ENCODE data around the gene TBCCD1.

Gene TBCCD1

DNA sequence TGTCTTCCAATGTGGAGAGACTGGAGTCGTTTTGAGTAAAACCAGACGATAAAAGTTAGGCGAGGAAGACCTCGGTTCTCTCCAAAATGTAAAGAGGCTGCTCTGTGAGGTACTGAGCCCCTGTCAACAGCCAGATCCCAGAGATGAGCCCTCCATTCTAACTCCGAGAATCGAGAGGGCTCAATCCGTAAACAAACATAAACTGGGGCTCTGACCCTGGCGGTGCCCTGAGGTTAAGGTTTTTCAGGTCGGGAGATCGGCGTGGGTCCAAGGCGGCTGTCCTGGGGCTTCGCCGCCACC, 417 bp downstream of the TBCCD1 start:
- CTCF ChIA-PET: interaction anchor here (0.6 to 1.1 kb wide), 2 partner anchors 50 to 567 kb away, joined by 3 to 5 read pairs; no protein-coding TSS in a partner anchor
- POLR2A ChIA-PET (ENCODE audit: low non-redundant PET): interaction anchor here (0.6 kb wide), 1 partner anchor 370 kb away, joined by 3 read pairs; no protein-coding TSS in a partner anchor
- DNase-seq (ENCODE audit: low spot score): no peak
- H3K27ac ChIP-seq: peak overlapping the region; percentile 93
- TF ChIP-seq, protein P1, sequence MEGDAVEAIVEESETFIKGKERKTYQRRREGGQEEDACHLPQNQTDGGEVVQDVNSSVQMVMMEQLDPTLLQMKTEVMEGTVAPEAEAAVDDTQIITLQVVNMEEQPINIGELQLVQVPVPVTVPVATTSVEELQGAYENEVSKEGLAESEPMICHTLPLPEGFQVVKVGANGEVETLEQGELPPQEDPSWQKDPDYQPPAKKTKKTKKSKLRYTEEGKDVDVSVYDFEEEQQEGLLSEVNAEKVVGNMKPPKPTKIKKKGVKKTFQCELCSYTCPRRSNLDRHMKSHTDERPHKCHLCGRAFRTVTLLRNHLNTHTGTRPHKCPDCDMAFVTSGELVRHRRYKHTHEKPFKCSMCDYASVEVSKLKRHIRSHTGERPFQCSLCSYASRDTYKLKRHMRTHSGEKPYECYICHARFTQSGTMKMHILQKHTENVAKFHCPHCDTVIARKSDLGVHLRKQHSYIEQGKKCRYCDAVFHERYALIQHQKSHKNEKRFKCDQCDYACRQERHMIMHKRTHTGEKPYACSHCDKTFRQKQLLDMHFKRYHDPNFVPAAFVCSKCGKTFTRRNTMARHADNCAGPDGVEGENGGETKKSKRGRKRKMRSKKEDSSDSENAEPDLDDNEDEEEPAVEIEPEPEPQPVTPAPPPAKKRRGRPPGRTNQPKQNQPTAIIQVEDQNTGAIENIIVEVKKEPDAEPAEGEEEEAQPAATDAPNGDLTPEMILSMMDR (conservative IDR thresholded peaks at IDR 0.05; ENCODE audit: low read depth): no peak

DNA sequence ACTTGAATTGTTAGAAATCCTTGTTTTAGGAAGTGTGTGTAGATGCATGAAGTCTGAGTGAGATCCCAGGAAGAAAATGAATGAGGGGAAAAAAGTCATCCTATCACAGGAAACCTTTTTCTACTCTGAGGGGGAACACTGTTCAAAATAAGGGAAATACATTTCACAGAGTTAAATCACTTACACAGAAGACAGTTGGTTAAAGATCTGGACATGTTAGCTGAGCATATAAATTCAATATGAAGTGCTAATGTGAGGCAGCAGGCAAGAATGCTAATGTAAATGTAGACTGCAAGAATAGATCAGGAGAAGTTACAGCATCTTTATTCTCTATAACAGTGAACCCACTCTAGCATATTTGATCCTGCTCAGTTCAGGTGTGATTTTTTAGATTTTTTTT, 2.6 kb downstream of the TBCCD1 start:
- ChIA-PET CTCF (interaction anchor here (0.6 kb wide), 1 partner anchor 171 kb away, joined by 3 read pairs; no protein-coding TSS in a partner anchor), POLR2A (ENCODE audit: low non-redundant PET) (no interaction called here)
- no peak overlapping the region for H3K27ac ChIP-seq

DNA sequence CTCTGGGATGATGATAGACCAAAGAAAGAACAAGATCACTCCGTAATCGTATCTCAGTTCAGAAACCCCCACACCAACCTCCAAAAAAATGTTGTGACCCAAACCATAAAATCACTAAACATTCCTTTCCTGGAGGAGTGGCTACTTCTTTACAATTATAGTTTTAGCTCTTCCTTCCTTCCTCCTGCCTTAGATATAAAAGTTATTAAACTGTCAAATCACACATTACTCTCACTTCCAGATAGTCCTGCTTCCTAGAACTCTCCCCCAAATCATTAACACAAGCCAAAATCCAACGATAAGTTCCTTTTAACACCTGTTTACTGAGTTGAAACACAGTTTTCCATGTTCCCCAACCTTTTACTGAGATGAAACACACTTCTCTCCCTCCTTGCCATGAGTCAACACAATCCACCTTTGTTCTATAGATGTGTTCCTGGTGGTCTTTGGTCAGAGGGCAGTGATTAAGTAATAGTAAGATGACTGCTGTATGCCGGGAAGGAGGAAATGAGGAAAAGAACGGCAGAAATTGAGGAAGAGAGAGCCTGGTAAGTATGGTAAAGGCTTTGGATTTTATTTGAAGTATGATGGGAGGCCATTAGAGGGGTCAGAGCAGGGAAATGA, 14.6 kb downstream of the TBCCD1 start:
- TF ChIP-seq, protein P1 (conservative IDR thresholded peaks at IDR 0.05; ENCODE audit: low read depth): no peak
- POLR2A ChIA-PET (ENCODE audit: low non-redundant PET): no interaction called here
- CTCF ChIA-PET: interaction anchor here (0.7 to 0.8 kb wide), 2 partner anchors 35 to 39 kb away, joined by 6 read pairs; no protein-coding TSS in a partner anchor
- no peak overlapping the region for H3K27ac ChIP-seq
- no peak for DNase-seq (ENCODE audit: low spot score)

More for the DNA sequence above, 2.6 kb downstream of the TBCCD1 start:
- TF ChIP-seq, protein P1 (conservative IDR thresholded peaks at IDR 0.05; ENCODE audit: low read depth): no peak
- DNase-seq (ENCODE audit: low spot score): no peak

DNA sequence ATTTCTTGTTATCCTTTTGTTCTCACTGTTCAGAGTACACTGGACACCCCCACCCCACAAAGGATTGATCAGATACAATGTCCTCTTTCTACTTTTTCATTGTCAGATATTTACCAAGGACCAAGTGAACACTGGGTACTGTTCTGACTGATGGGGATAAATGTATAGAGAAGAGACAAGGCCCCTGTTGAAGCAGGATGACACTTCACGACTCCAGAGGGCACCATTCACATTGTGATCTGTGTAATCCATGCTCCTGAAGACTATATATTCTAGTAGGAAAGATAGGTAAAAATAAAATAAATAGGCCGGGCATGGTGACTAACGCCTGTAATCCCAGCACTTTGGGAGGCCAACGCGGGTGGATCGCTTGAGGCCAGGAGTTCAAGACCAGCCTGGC, 15.8 kb downstream of the TBCCD1 start:
- TF ChIP-seq, protein P1 (conservative IDR thresholded peaks at IDR 0.05; ENCODE audit: low read depth): no peak
- DNase-seq (ENCODE audit: low spot score): no peak
- CTCF ChIA-PET: interaction anchor here (0.8 kb wide), 1 partner anchor 34 kb away, joined by 6 read pairs; no protein-coding TSS in a partner anchor
- no peak overlapping the region for H3K27ac ChIP-seq
- POLR2A ChIA-PET (ENCODE audit: low non-redundant PET): no interaction called here

DNA sequence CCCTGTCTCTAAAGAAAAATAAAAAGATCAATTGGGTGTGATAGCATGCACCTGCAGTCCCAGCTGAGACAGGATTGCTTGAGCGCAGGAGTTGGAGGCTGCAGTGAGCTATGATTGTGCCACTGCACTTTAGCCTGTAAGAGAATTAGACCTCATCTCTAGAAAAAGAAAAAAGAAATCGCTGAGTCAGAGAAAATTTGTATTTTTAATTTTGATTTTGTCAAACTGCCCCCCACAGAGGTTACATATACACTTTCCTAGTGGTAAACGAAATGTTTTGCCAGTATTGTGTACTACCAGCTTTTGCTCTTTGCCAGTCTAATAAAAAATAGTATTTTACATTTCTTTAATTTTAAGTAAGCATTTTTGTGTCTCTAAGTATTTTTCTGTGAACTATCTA, 17.6 kb downstream of the TBCCD1 start:
- no peak overlapping the region for H3K27ac ChIP-seq
- DNase-seq (ENCODE audit: low spot score): no peak
- TF ChIP-seq, protein P1 (conservative IDR thresholded peaks at IDR 0.05; ENCODE audit: low read depth): no peak
- ChIA-PET POLR2A (ENCODE audit: low non-redundant PET) (no interaction called here), CTCF (interaction anchor here (1.1 kb wide), 1 partner anchor 11 kb away, joined by 3 read pairs; no protein-coding TSS in a partner anchor)

DNA sequence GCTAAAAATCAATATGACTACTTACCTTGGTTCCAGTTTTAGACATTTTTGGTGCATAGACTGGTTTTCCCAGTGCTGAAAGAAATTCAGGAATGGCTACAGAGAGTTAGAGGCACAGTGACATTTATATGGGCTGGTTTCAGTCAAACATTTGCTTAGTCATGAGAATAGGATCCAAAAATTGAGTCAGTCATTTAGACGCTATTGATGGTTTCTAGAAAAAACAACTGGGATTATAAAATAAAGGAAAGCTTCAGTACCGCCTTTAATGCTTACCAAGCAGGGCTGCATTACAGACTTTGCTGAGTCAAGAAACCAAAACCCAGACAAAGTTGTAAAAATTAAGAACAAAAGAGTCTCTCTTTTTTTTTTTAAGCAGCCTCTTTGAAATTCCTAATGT, 22.9 kb downstream of the TBCCD1 start, which contains the start of gene CRYGS:
Gene CRYGS (minus strand): TSS at position 100 of the 400 bp plus-strand sequence. CDS start 54 bp downstream, at position 46.
- H3K27ac ChIP-seq: no peak within 1 kb of the TSS
- TF ChIP-seq, protein P1 (conservative IDR thresholded peaks at IDR 0.05; ENCODE audit: low read depth): no peak
- no peak for DNase-seq (ENCODE audit: low spot score)
- ChIA-PET POLR2A (ENCODE audit: low non-redundant PET) (no interaction called here), CTCF (interaction anchor here (0.5 to 0.6 kb wide), 2 partner anchors 233 to 737 kb away, joined by 4 read pairs; no protein-coding TSS in a partner anchor)

Measured in RWPE1 (cell line).